ENCODE results near the gene SIK3. TPM values are rescaled to one million over a fixed set of nuclear protein-coding genes. Genes with fewer than 3 reads are reported as not detected.

The SIK3 gene
- total and polyA plus RNA-seq, 2 experiments from 2014 or later = 6.1 to 33.9 TPM

GRCh38 chr11:116867619-116868018, 230.6 kb downstream of the SIK3 start:
- DNase-seq (ENCODE audit: low spot score) = no peak
- ATAC-seq = no peak

GRCh38 chr11:116866804-116867455, 231.3 kb downstream of the SIK3 start:
- Histone ChIP-seq H3F3A (replicated peaks; ENCODE audit: low read depth) (no peaks in the 10 kb centered on the region), H2AFZ (no peak overlapping the region), H4K20me1 (replicated peaks; ENCODE audit: insufficient read depth) (no peaks in the 10 kb centered on the region), H3K27me3 (ENCODE audit: insufficient read depth) (no peaks in the 10 kb centered on the region), H3K27ac (ENCODE audit: low read depth) (no peak overlapping the region), H3K9me2 (ENCODE audit: insufficient read depth) (no peaks in the 10 kb centered on the region), H3K4me2 (no peak overlapping the region), H3K36me3 (ENCODE audit: insufficient read depth) (peaks cover 24% of the 10 kb centered on the region; the same call in 1 of the 2 replicates), H3K79me2 (replicated peaks; ENCODE audit: insufficient read depth) (no peaks in the 10 kb centered on the region), H3K4me1 (ENCODE audit: insufficient read depth) (no peaks in the 10 kb centered on the region), H3K4me3 (no peak overlapping the region)
- DNase-seq (ENCODE audit: low spot score) (no peak), ATAC-seq (no peak)
- H3K27me3 Mint-ChIP-seq (ENCODE audit: insufficient read depth, low read depth, poor library complexity) = no peaks in the 10 kb centered on the region
- no peaks in the 10 kb centered on the region for H3K4me1 Mint-ChIP-seq
- peaks cover 30% of the 10 kb centered on the region for H3K36me3 Mint-ChIP-seq (ENCODE audit: low read depth)
- H3K9me3 Mint-ChIP-seq = no peaks in the 10 kb centered on the region
- TF ChIP-seq ZNF331 (CRISPR knock-in tag; IDR thresholded peaks at IDR 0.05; ENCODE audit: low read depth) (no peak), CREB1 (CRISPR knock-in tag; IDR thresholded peaks at IDR 0.05; ENCODE audit: low read depth) (no peak), ZNF114 (CRISPR knock-in tag; IDR thresholded peaks at IDR 0.05) (no peak), NANOG (IDR thresholded peaks at IDR 0.05; ENCODE audit: borderline replicate concordance) (no peak), STAT1 (IDR thresholded peaks at IDR 0.05; ENCODE audit: unreplicated experiment) (no peak)
- H3K27ac Mint-ChIP-seq = no peak overlapping the region
- no peak overlapping the region for H3K4me3 Mint-ChIP-seq

More at GRCh38 chr11:116867619-116868018, 230.6 kb downstream of the SIK3 start:
- Histone ChIP-seq H3F3A (replicated peaks; ENCODE audit: low read depth) (no peaks in the 10 kb centered on the region), H2AFZ (no peak overlapping the region), H3K4me1 (ENCODE audit: insufficient read depth) (no peaks in the 10 kb centered on the region), H3K9me2 (ENCODE audit: insufficient read depth) (no peaks in the 10 kb centered on the region), H3K36me3 (ENCODE audit: insufficient read depth) (peaks cover 24% of the 10 kb centered on the region; the same call in 1 of the 2 replicates), H3K27me3 (ENCODE audit: insufficient read depth) (no peaks in the 10 kb centered on the region), H4K20me1 (replicated peaks; ENCODE audit: insufficient read depth) (no peaks in the 10 kb centered on the region), H3K4me2 (no peak overlapping the region), H3K79me2 (replicated peaks; ENCODE audit: insufficient read depth) (no peaks in the 10 kb centered on the region), H3K27ac (ENCODE audit: low read depth) (no peak overlapping the region), H3K4me3 (no peak overlapping the region)
- TF ChIP-seq ETS1 (IDR thresholded peaks at IDR 0.05) (no peak), POLR2AphosphoS5 (IDR thresholded peaks at IDR 0.05; ENCODE audit: low read depth) (no peak)
- no peaks in the 10 kb centered on the region for H3K9me3 Mint-ChIP-seq
- H3K27ac Mint-ChIP-seq = no peak overlapping the region
- no peaks in the 10 kb centered on the region for H3K27me3 Mint-ChIP-seq (ENCODE audit: insufficient read depth, low read depth, poor library complexity)
- H3K4me1 Mint-ChIP-seq = no peaks in the 10 kb centered on the region
- no peak overlapping the region for H3K4me3 Mint-ChIP-seq
- H3K36me3 Mint-ChIP-seq (ENCODE audit: low read depth) = peaks cover 32% of the 10 kb centered on the region

- Mint-ChIP-seq H3K27ac (no peak overlapping the region), H3K4me1 (no peaks in the 10 kb centered on the region), H3K27me3 (ENCODE audit: insufficient read depth, low read depth, poor library complexity) (no peaks in the 10 kb centered on the region), H3K4me3 (no peak overlapping the region), H3K9me3 (no peaks in the 10 kb centered on the region), H3K36me3 (ENCODE audit: low read depth) (peaks cover 37% of the 10 kb centered on the region)
- H3K4me2 ChIP-seq = no peak overlapping the region
- H3K4me3 ChIP-seq = no peak overlapping the region
- H4K20me1 ChIP-seq (replicated peaks; ENCODE audit: insufficient read depth) = no peaks in the 10 kb centered on the region
- no peak for DNase-seq (ENCODE audit: low spot score)
- peaks cover 27% of the 10 kb centered on the region for H3K36me3 ChIP-seq (ENCODE audit: insufficient read depth)
- H3K9me2 ChIP-seq (ENCODE audit: insufficient read depth) = no peaks in the 10 kb centered on the region
- ATAC-seq = no peak
- no peaks in the 10 kb centered on the region for H3F3A ChIP-seq (replicated peaks; ENCODE audit: low read depth)
- H3K27ac ChIP-seq (ENCODE audit: low read depth) = no peak overlapping the region
- H3K79me2 ChIP-seq (replicated peaks; ENCODE audit: insufficient read depth) = no peaks in the 10 kb centered on the region
- H3K4me1 ChIP-seq (ENCODE audit: insufficient read depth) = no peaks in the 10 kb centered on the region
- H3K27me3 ChIP-seq (ENCODE audit: insufficient read depth) = no peaks in the 10 kb centered on the region
- no peak overlapping the region for H2AFZ ChIP-seq
- TF ChIP-seq POLR2AphosphoS5 (IDR thresholded peaks at IDR 0.05; ENCODE audit: low read depth) (no peak), EZH2 (IDR thresholded peaks at IDR 0.05; ENCODE audit: low read depth, unreplicated experiment) (no peak), ZNF331 (CRISPR knock-in tag; IDR thresholded peaks at IDR 0.05; ENCODE audit: low read depth) (no peak), ZNF114 (CRISPR knock-in tag; IDR thresholded peaks at IDR 0.05) (no peak), REST (IDR thresholded peaks at IDR 0.05; ENCODE audit: unreplicated experiment) (no peak)
Observed at GRCh38 chr11:116865696-116866095, 232.5 kb downstream of the SIK3 start.

Measured in GM23338 (cell line).